ENCODE data around the gene MATN1. TPM values are rescaled to one million over a fixed set of nuclear protein-coding genes. Genes with fewer than 3 reads are reported as not detected.

Gene MATN1
- total RNA-seq, 1 experiment from 2014 or later: 0.12 TPM

- TF ChIP-seq REST (IDR thresholded peaks at IDR 0.05; ENCODE audit: low read depth): no peak
Measured at GRCh38 chr1:30728832-30729638, 5.7 kb upstream of the MATN1 start (continued).

GRCh38 chr1:30728340-30728739, 5.0 kb upstream of the MATN1 start:
- CTCF ChIA-PET: interaction anchor here (0.7 to 6.1 kb wide), 3 partner anchors 9 to 54 kb away, joined by 5 to 49 read pairs (median 20); no protein-coding TSS in a partner anchor

More at GRCh38 chr1:30728340-30728739, 5.0 kb upstream of the MATN1 start:
- TF ChIP-seq EGR1 (IDR thresholded peaks at IDR 0.05; ENCODE audit: low read depth): no peak
- no peak for TF ChIP-seq ELF1 (IDR thresholded peaks at IDR 0.05; ENCODE audit: borderline replicate concordance, low read depth)
- TF ChIP-seq ATF3 (IDR thresholded peaks at IDR 0.05): no peak
- no peak for TF ChIP-seq SRF (IDR thresholded peaks at IDR 0.05; ENCODE audit: low read depth)
- TF ChIP-seq SIN3A (IDR thresholded peaks at IDR 0.05; ENCODE audit: low read depth): no peak
- no peak for TF ChIP-seq JUND (IDR thresholded peaks at IDR 0.05)
- no peak for TF ChIP-seq CTCF (IDR thresholded peaks at IDR 0.05 in 2 of 3, conservative IDR thresholded peaks at IDR 0.05 in 1 of 3; ENCODE audit: borderline replicate concordance in 1 of 3, insufficient read depth in 1 of 3, low read depth in 2 of 3, low read length in 2 of 3)
- no peak for TF ChIP-seq EZH2phosphoT487 (IDR thresholded peaks at IDR 0.05; ENCODE audit: borderline replicate concordance)
- no peak for TF ChIP-seq EZH2 (IDR thresholded peaks at IDR 0.05)
- TF ChIP-seq ZFX (IDR thresholded peaks at IDR 0.05): no peak
- TF ChIP-seq ZNF274 (IDR thresholded peaks at IDR 0.05; ENCODE audit: low read depth, low read length): no peak
- no peak for TF ChIP-seq POLR2A (IDR thresholded peaks at IDR 0.05; ENCODE audit: borderline replicate concordance, extremely low read depth, insufficient read depth, insufficient read length)
- no peak for TF ChIP-seq CEBPB (IDR thresholded peaks at IDR 0.05; ENCODE audit: low read depth)
- no peak for TF ChIP-seq POLR2AphosphoS5 (IDR thresholded peaks at IDR 0.05; ENCODE audit: low read depth, low read length)
- TF ChIP-seq TCF7L2 (IDR thresholded peaks at IDR 0.05; ENCODE audit: borderline replicate concordance, extremely low read depth, insufficient read depth, insufficient read length): no peak
- TF ChIP-seq RAD21 (IDR thresholded peaks at IDR 0.05; ENCODE audit: low read depth): no peak
- Histone ChIP-seq H3K4me1 (ENCODE audit: control insufficient read depth in 1 of 2, insufficient read depth in 2 of 2, low read length in 2 of 2) (no peaks in the 10 kb centered on the region), H3K9me3 (ENCODE audit: control insufficient read depth in 1 of 2, insufficient read depth in 1 of 2, low read depth in 1 of 2, low read length in 2 of 2) (no peaks in the 10 kb centered on the region), H4K20me1 (ENCODE audit: insufficient read depth) (no peaks in the 10 kb centered on the region), H3K9ac (ENCODE audit: low read length) (no peak overlapping the region), H2AFZ (ENCODE audit: low read depth, low read length, poor library complexity, severe bottlenecking) (no peak overlapping the region), H3K27me3 (ENCODE audit: insufficient read depth, low read length) (no peaks in the 10 kb centered on the region), H3K4me2 (ENCODE audit: low read length) (no peak overlapping the region), H3K27ac (ENCODE audit: low read depth, low read length) (no peak overlapping the region), H3K79me2 (ENCODE audit: insufficient read depth, low read length) (no peaks in the 10 kb centered on the region), H3K36me3 (ENCODE audit: control insufficient read depth in 1 of 2, insufficient read depth in 2 of 2, low read length in 2 of 2) (no peaks in the 10 kb centered on the region), H3K9me2 (ENCODE audit: insufficient read depth) (no peaks in the 10 kb centered on the region), H3K4me3 (replicated peaks in 1 of 2; ENCODE audit: low read depth in 1 of 2, low read length in 2 of 2) (no peak overlapping the region)
- BruUV-seq (replicated peaks): no TSS peak
- DNase-seq (ENCODE audit: low read depth, low spot score): no peak
- ChIA-PET RAD21 (ENCODE audit: low non-redundant PET in 1 of 2, low total read pairs in 2 of 2, uncharacterized antibody in 2 of 2, unreplicated experiment in 2 of 2) (no interaction called here), POLR2A (interaction anchor here (1.2 kb wide), 1 partner anchor 9 kb away, joined by 7 read pairs; no protein-coding TSS in a partner anchor)
- intact Hi-C loops (cut with micrococcal nuclease): no loop called here
- ATAC-seq: no peak
